AG09309 (cell line): ENCODE data around the gene ANKRD49.

Experiments used
- DNase-seq: peaks from one replicate; pipeline ENCODE4 v3.0.0-alpha.2; 2010; ENCODE audit warnings: low read depth
- H3K4me3 ChIP-seq: 2 replicates; pipeline ENCODE4 v1.5.1; 2011; ENCODE audit warnings: mild to moderate bottlenecking, low read depth, low read length, moderate library complexity; ENCODE audit not compliant: control insufficient read depth
- TF ChIP-seq, protein P1 (sequence below): IDR thresholded peaks from 2 replicates; pipeline ENCODE4 v1.5.1; 2011; ENCODE audit warnings: mild to moderate bottlenecking, low read depth, low read length, inconsistent platforms; ENCODE audit not compliant: insufficient read depth, control insufficient read depth; ENCODE audit errors: missing control alignments

Gene ANKRD49

DNA sequence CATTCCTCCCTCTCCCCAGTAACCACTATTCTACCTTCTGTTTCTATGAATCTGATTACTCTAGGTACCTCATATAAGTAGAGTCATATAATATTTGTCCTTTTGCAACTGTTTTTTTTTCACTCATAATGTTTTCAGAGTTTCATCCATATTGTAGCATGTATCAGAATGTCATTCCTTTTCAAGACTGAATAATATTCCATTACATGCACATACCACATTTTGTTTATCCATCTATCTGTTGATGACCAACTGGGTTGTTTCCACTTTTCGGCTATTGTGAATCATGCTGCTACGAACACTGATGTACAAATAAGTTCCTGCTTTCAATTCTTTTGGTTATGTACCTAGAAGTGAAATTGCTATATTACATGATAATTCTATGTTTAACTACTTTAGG, 40.8 kb upstream of the ANKRD49 start:
- TF ChIP-seq, protein P1, sequence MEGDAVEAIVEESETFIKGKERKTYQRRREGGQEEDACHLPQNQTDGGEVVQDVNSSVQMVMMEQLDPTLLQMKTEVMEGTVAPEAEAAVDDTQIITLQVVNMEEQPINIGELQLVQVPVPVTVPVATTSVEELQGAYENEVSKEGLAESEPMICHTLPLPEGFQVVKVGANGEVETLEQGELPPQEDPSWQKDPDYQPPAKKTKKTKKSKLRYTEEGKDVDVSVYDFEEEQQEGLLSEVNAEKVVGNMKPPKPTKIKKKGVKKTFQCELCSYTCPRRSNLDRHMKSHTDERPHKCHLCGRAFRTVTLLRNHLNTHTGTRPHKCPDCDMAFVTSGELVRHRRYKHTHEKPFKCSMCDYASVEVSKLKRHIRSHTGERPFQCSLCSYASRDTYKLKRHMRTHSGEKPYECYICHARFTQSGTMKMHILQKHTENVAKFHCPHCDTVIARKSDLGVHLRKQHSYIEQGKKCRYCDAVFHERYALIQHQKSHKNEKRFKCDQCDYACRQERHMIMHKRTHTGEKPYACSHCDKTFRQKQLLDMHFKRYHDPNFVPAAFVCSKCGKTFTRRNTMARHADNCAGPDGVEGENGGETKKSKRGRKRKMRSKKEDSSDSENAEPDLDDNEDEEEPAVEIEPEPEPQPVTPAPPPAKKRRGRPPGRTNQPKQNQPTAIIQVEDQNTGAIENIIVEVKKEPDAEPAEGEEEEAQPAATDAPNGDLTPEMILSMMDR = no peak
- no peak for DNase-seq

DNA sequence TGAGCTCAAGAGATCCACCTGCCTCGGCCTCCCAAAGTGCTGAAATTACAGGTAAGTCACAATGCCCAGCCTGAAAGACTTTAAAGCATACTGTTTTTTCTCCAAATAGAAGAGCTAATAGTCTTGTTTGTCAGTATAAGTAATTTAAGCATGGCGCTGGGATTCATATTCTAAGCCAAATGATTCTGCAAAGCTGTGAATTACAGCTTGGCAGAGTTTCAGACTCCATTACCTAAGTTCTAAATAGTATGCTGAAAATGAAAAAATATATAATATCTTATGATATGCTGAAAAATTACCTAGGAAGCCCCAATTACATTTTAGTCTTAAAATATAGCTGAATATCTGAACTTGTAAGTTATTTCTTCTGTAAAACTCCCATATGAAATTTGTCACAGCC, 39.5 kb upstream of the ANKRD49 start:
- no peak for DNase-seq
- TF ChIP-seq, protein P1 = no peak

More for the DNA sequence above, 40.8 kb upstream of the ANKRD49 start:
- H3K4me3 ChIP-seq = no peak overlapping the region

DNA sequence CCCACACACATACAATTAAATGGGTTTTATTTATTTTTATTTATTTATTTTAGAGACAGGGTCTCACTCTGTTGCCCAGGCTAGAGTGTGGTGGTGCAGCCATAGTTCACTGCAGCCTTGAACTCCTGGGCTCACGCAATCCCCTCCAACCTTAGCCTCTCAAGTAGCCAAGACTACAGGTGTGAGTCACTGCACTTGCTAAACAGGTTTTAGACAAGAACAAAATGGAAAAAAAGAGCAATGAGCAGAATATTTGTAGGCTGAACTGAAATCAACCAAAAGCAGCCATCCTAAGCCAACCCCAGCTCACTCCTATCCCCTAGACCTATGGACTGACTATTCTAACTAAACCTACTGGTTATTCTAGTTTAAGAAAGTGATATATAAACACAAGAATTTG, 37.9 kb upstream of the ANKRD49 start:
- no peak overlapping the region for H3K4me3 ChIP-seq
- TF ChIP-seq, protein P1 = no peak
- no peak for DNase-seq

More for the DNA sequence above, 39.5 kb upstream of the ANKRD49 start:
- H3K4me3 ChIP-seq = no peak overlapping the region

DNA sequence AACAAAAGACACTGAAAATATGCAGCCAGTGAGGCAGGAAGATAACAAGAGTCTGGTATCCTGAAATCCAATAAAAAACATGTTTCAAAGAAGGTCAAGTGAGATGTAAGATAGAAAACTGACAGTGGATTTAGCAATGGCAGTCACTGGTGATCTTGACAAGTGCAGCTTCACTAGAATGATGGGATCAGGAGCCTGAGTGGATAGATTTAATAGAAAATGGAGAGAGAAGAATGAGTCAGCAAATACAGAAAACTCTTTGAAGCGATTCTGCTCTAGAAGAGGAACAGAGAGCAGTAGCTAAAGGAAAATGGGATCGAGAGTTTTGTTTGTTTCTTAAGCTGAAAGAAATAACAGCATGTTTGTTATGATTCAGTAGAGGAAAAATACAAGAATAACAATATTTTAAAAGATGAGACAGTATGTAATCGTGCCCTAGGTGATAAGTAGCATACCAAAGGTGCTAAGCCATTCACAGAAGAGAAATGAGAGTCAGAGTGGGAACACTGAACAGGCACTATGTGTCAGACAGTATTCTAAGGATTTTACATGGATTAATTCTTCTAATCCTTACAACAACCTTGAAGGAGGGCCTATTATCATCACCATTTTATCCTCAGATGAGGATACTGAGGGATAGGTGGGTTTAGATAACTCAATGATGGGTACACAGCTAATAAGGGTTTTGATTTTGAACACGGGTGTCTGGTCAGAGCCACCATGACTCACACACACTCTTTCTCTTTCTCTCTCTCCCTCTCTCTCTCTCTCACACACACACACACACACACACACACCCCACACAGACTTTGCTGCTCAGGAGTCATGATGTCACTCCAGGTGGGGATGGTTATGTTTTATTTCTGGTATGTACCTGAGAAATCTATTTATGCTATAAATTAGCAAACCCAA, 36.4 kb upstream of the ANKRD49 start:
- no peak for DNase-seq
- TF ChIP-seq, protein P1 = no peak
- H3K4me3 ChIP-seq = no peak overlapping the region

DNA sequence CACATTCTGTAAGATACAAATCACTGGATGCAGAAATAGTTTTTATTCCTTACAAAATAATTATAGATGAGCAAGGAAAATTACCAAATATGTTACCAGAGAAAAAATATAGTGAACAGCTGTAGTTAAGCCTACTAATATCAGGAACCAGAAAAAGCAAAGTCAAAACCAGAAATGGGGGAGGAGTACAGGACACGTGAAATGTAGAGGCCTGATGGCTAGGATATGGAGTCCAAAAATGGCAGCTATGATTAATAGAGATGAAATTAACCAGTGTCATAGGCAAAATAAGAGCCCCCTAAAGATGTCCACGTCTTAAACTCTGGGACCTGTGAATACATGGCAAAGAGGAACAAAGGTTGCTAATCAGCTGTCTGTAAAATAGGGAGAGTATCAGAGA, 34.2 kb upstream of the ANKRD49 start:
- DNase-seq = no peak
- H3K4me3 ChIP-seq = no peak overlapping the region
- TF ChIP-seq, protein P1 = no peak

DNA sequence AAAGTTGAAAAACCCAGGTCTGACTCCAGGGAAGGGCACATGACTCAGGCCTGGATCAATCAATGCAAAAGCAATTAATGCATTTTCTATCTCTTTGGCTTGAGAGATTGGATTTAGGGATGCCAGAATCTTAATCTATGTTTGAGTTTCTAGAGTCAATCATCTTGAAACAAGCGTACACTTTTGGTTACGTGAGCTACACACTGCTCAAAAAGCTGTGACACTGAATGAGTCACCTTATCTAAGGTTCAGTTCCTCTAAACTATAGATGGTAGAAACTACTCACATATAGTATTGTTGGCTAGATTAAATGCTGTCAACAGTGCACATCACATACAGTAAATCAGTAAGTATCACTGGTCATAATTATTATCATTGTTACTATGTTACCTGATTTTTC, 24.4 kb upstream of the ANKRD49 start:
- TF ChIP-seq, protein P1 = no peak
- no peak for DNase-seq
- no peak overlapping the region for H3K4me3 ChIP-seq
